IPS DF 4.7 (cell line): ENCODE data around the gene TVP23C.
A peak's percentile ranks its signal among the peaks of the same experiment; 100 is the strongest.
"Not testable (repeated sequence)": the region's sequence is repeated elsewhere in the genome, so short reads cannot be mapped to it uniquely, and the experiment has no call there.

Experiments used
- DNase-seq: peaks from one replicate; pipeline ENCODE4 v3.0.0-alpha.2; 2013; ENCODE audit warnings: low spot score; ENCODE audit errors: extremely low read depth

TVP23C gene

GRCh38 chr17:15563375-15563857 lies at the start of gene TVP23C:
Gene TVP23C (minus strand): TSS chr17:15563483. CDS start chr17:15563448, 35 bp downstream.
- DNase-seq: peak; percentile 25

- DNase-seq: not testable (repeated sequence)
Observed at GRCh38 chr17:15592960-15593359, 29.7 kb upstream of the TVP23C start.

- not testable (repeated sequence) for DNase-seq
Observed at GRCh38 chr17:15591986-15592385, 28.7 kb upstream of the TVP23C start.

GRCh38 chr17:15590844-15591243 lies 27.6 kb upstream of the TVP23C start:
- DNase-seq: not testable (repeated sequence)

GRCh38 chr17:15589544-15590536 lies 26.6 kb upstream of the TVP23C start:
- DNase-seq: not testable (repeated sequence)

GRCh38 chr17:15588017-15588416 lies 24.7 kb upstream of the TVP23C start:
- not testable (repeated sequence) for DNase-seq

- DNase-seq: not testable (repeated sequence)
Observed at GRCh38 chr17:15583313-15583712, 20.0 kb upstream of the TVP23C start.

GRCh38 chr17:15581462-15581861 lies 18.2 kb upstream of the TVP23C start:
- not testable (repeated sequence) for DNase-seq

GRCh38 chr17:15576848-15577247 lies 13.6 kb upstream of the TVP23C start:
- not testable (repeated sequence) for DNase-seq

GRCh38 chr17:15574660-15575059 lies 11.4 kb upstream of the TVP23C start:
- not testable (repeated sequence) for DNase-seq

- DNase-seq: not testable (repeated sequence)
Observed at GRCh38 chr17:15573870-15574269, 10.6 kb upstream of the TVP23C start.

- DNase-seq: not testable (repeated sequence)
Observed at GRCh38 chr17:15562613-15563374, 489 bp downstream of the TVP23C start.

- DNase-seq: not testable (repeated sequence)
Observed at GRCh38 chr17:15561439-15561838, 1.8 kb downstream of the TVP23C start.

- not testable (repeated sequence) for DNase-seq
Observed at GRCh38 chr17:15558403-15559105, 4.7 kb downstream of the TVP23C start.

- not testable (repeated sequence) for DNase-seq
Observed at GRCh38 chr17:15557334-15557832, 5.9 kb downstream of the TVP23C start.

- not testable (repeated sequence) for DNase-seq
Observed at GRCh38 chr17:15552932-15553331, 10.4 kb downstream of the TVP23C start.

GRCh38 chr17:15549552-15549951 lies 13.7 kb downstream of the TVP23C start:
- not testable (repeated sequence) for DNase-seq

- DNase-seq: not testable (repeated sequence)
Observed at GRCh38 chr17:15546604-15547003, 16.7 kb downstream of the TVP23C start.

- not testable (repeated sequence) for DNase-seq
Observed at GRCh38 chr17:15540371-15541219, 22.7 kb downstream of the TVP23C start.

- DNase-seq: not testable (repeated sequence)
Observed at GRCh38 chr17:15533122-15533521, 30.2 kb downstream of the TVP23C start.
